Measurements from ENCODE around the gene CATSPERZ.

CATSPERZ gene

GRCh38 chr11:64263021-64263946 lies 36.9 kb upstream of the CATSPERZ start:
- ChIA-PET POLR2A (interaction anchor here (0.6 to 2.3 kb wide), 5 partner anchors 8 to 54 kb away, joined by 3 to 5 read pairs (median 4); partner anchors contain the start of genes PLCB3, PPP1R14B and TRMT112), CTCF (no interaction called here)
- no peak for DNase-seq (ENCODE audit: extremely low spot score)
- TF ChIP-seq CTBP1 (IDR thresholded peaks at IDR 0.05; ENCODE audit: borderline replicate concordance), result no peak
- TF ChIP-seq SP1 (IDR thresholded peaks at IDR 0.05), result no peak
- TF ChIP-seq ARNT (IDR thresholded peaks at IDR 0.05), result no peak
- no peak for TF ChIP-seq FOXM1 (IDR thresholded peaks at IDR 0.05; ENCODE audit: borderline replicate concordance)
- no peak for TF ChIP-seq ELF4 (IDR thresholded peaks at IDR 0.05)
- TF ChIP-seq FOXA1 (IDR thresholded peaks at IDR 0.05), result no peak
- TF ChIP-seq BHLHE40 (IDR thresholded peaks at IDR 0.05; ENCODE audit: borderline replicate concordance), result no peak
- TF ChIP-seq L3MBTL2 (conservative IDR thresholded peaks at IDR 0.05), result no peak
- TF ChIP-seq ZNF384 (IDR thresholded peaks at IDR 0.05), result no peak
- no peak for TF ChIP-seq PKNOX1 (IDR thresholded peaks at IDR 0.05)
- no peak for TF ChIP-seq TARDBP (IDR thresholded peaks at IDR 0.05)
- TF ChIP-seq LEF1 (IDR thresholded peaks at IDR 0.05; ENCODE audit: borderline replicate concordance), result no peak
- TF ChIP-seq FOXK2 (IDR thresholded peaks at IDR 0.05), result no peak
- TF ChIP-seq NFRKB (IDR thresholded peaks at IDR 0.05), result no peak
- TF ChIP-seq HDGF (IDR thresholded peaks at IDR 0.05; ENCODE audit: borderline replicate concordance), result no peak
- TF ChIP-seq SUZ12 (IDR thresholded peaks at IDR 0.05), result no peak

- no peak for TF ChIP-seq SUZ12 (IDR thresholded peaks at IDR 0.05)
- TF ChIP-seq L3MBTL2 (conservative IDR thresholded peaks at IDR 0.05), result no peak
- ChIA-PET POLR2A (interaction anchor here (0.6 to 2.3 kb wide), 7 partner anchors 13 to 78 kb away, joined by 3 to 5 read pairs (median 3); partner anchors contain the start of genes PLCB3, PPP1R14B, STIP1 and TRMT112), CTCF (no interaction called here)
Measured at GRCh38 chr11:64263947-64264317, 36.2 kb upstream of the CATSPERZ start.

GRCh38 chr11:64264371-64264852 lies 35.7 kb upstream of the CATSPERZ start:
- DNase-seq (ENCODE audit: extremely low spot score), result no peak
- ChIA-PET POLR2A (interaction anchor here (0.6 to 2.3 kb wide), 6 partner anchors 17 to 79 kb away, joined by 3 to 5 read pairs (median 3); partner anchors contain the start of genes PPP1R14B, STIP1 and TRMT112), CTCF (no interaction called here)
- TF ChIP-seq FOXA1 (IDR thresholded peaks at IDR 0.05) (no peak), LEF1 (IDR thresholded peaks at IDR 0.05; ENCODE audit: borderline replicate concordance) (no peak), FOXM1 (IDR thresholded peaks at IDR 0.05; ENCODE audit: borderline replicate concordance) (no peak), BHLHE40 (IDR thresholded peaks at IDR 0.05; ENCODE audit: borderline replicate concordance) (no peak), TARDBP (IDR thresholded peaks at IDR 0.05) (no peak)

More at GRCh38 chr11:64263947-64264317, 36.2 kb upstream of the CATSPERZ start:
- no peak for DNase-seq (ENCODE audit: extremely low spot score)

- no peak for TF ChIP-seq CTBP1 (IDR thresholded peaks at IDR 0.05; ENCODE audit: borderline replicate concordance)
- TF ChIP-seq L3MBTL2 (conservative IDR thresholded peaks at IDR 0.05), result no peak
- TF ChIP-seq NFRKB (IDR thresholded peaks at IDR 0.05), result no peak
- TF ChIP-seq SP1 (IDR thresholded peaks at IDR 0.05), result no peak
- TF ChIP-seq FOXA1 (IDR thresholded peaks at IDR 0.05), result no peak
- CTCF ChIA-PET, result no interaction called here
- POLR2A ChIA-PET, result interaction anchor here (0.7 to 2.3 kb wide), 5 partner anchors 10 to 26 kb away, joined by 3 to 5 read pairs (median 3); partner anchors contain the start of gene PPP1R14B
- no peak for DNase-seq (ENCODE audit: extremely low spot score)
Measured at GRCh38 chr11:64265176-64266160, 34.7 kb upstream of the CATSPERZ start.

GRCh38 chr11:64266339-64266738 lies 33.8 kb upstream of the CATSPERZ start:
- DNase-seq (ENCODE audit: extremely low spot score), result no peak
- ChIA-PET CTCF (no interaction called here), POLR2A (no interaction called here)
- no peak for TF ChIP-seq CTBP1 (IDR thresholded peaks at IDR 0.05; ENCODE audit: borderline replicate concordance)

- TF ChIP-seq ELF4 (IDR thresholded peaks at IDR 0.05), result no peak
- TF ChIP-seq ZNF384 (IDR thresholded peaks at IDR 0.05), result no peak
- TF ChIP-seq CTBP1 (IDR thresholded peaks at IDR 0.05; ENCODE audit: borderline replicate concordance), result no peak
- TF ChIP-seq FOXM1 (IDR thresholded peaks at IDR 0.05; ENCODE audit: borderline replicate concordance), result no peak
- TF ChIP-seq FOXA1 (IDR thresholded peaks at IDR 0.05), result no peak
- TF ChIP-seq L3MBTL2 (conservative IDR thresholded peaks at IDR 0.05), result no peak
- no peak for TF ChIP-seq SP1 (IDR thresholded peaks at IDR 0.05)
- no peak for TF ChIP-seq SUZ12 (IDR thresholded peaks at IDR 0.05)
- no peak for TF ChIP-seq HDGF (IDR thresholded peaks at IDR 0.05; ENCODE audit: borderline replicate concordance)
- no peak for TF ChIP-seq FOXK2 (IDR thresholded peaks at IDR 0.05)
- no peak for TF ChIP-seq LEF1 (IDR thresholded peaks at IDR 0.05; ENCODE audit: borderline replicate concordance)
- no peak for TF ChIP-seq BHLHE40 (IDR thresholded peaks at IDR 0.05; ENCODE audit: borderline replicate concordance)
- no peak for TF ChIP-seq PKNOX1 (IDR thresholded peaks at IDR 0.05)
- no peak for TF ChIP-seq TARDBP (IDR thresholded peaks at IDR 0.05)
- TF ChIP-seq NFRKB (IDR thresholded peaks at IDR 0.05), result no peak
- no peak for DNase-seq (ENCODE audit: extremely low spot score)
- ChIA-PET CTCF (interaction anchor here (1.2 kb wide), 1 partner anchor 16 kb away, joined by 3 read pairs; no protein-coding TSS in a partner anchor), POLR2A (interaction anchor here (0.8 to 5.5 kb wide), 3 partner anchors 19 to 41 kb away, joined by 3 to 78 read pairs (median 3); partner anchors contain the start of genes NUDT22, PLCB3, PPP1R14B and TRPT1)
Measured at GRCh38 chr11:64267207-64267945, 32.8 kb upstream of the CATSPERZ start.

Data from HEK293T (cell line).